A204.1 (cell line): Measurements from ENCODE around the gene PMS1.
"Not testable (repeated sequence)": the region's sequence is repeated elsewhere in the genome, so short reads cannot be mapped to it uniquely, and the experiment has no call there.

Experiments used
- FAIRE-seq: peaks from 2 replicates; lab custom pipeline; 2012; peaks lifted over from hg19 to GRCh38; lab: Jason Lieb, UNC

PMS1 gene

GRCh38 chr2:189818249-189819038 lies 34.2 kb downstream of the PMS1 start:
- FAIRE-seq: no peak

- no peak for FAIRE-seq
Observed at GRCh38 chr2:189819297-189819704, 35.1 kb downstream of the PMS1 start.

GRCh38 chr2:189821953-189822748 lies 37.9 kb downstream of the PMS1 start:
- FAIRE-seq: peak; percentile 30

- FAIRE-seq: no peak
Observed at GRCh38 chr2:189824694-189825396, 40.6 kb downstream of the PMS1 start.

GRCh38 chr2:189826039-189826438 lies 41.8 kb downstream of the PMS1 start:
- no peak for FAIRE-seq

GRCh38 chr2:189829102-189829833 lies 45.0 kb downstream of the PMS1 start:
- FAIRE-seq: no peak

GRCh38 chr2:189830510-189830909 lies 46.3 kb downstream of the PMS1 start:
- FAIRE-seq: no peak

GRCh38 chr2:189834059-189834458 lies 49.8 kb downstream of the PMS1 start:
- FAIRE-seq: no peak

GRCh38 chr2:189834642-189835041 lies 50.4 kb downstream of the PMS1 start:
- FAIRE-seq: not testable (repeated sequence)

- no peak for FAIRE-seq
Observed at GRCh38 chr2:189835855-189836558, 51.8 kb downstream of the PMS1 start.

- no peak for FAIRE-seq
Observed at GRCh38 chr2:189836644-189837043, 52.4 kb downstream of the PMS1 start.

- FAIRE-seq: no peak
Observed at GRCh38 chr2:189837326-189837725, 53.1 kb downstream of the PMS1 start.

- FAIRE-seq: no peak
Observed at GRCh38 chr2:189841019-189841418, 56.8 kb downstream of the PMS1 start.

- FAIRE-seq: no peak
Observed at GRCh38 chr2:189848276-189848675, 64.0 kb downstream of the PMS1 start.

- no peak for FAIRE-seq
Observed at GRCh38 chr2:189849550-189849949, 65.3 kb downstream of the PMS1 start.

GRCh38 chr2:189851174-189851826 lies 67.0 kb downstream of the PMS1 start:
- no peak for FAIRE-seq

- FAIRE-seq: no peak
Observed at GRCh38 chr2:189854187-189854586, 69.9 kb downstream of the PMS1 start.

- no peak for FAIRE-seq
Observed at GRCh38 chr2:189854940-189855339, 70.7 kb downstream of the PMS1 start.

GRCh38 chr2:189858291-189858690 lies 74.0 kb downstream of the PMS1 start:
- FAIRE-seq: peak; percentile 29

- FAIRE-seq: no peak
Observed at GRCh38 chr2:189860161-189860560, 75.9 kb downstream of the PMS1 start.

- no peak for FAIRE-seq
Observed at GRCh38 chr2:189862751-189863150, 78.5 kb downstream of the PMS1 start.
